Measurements from ENCODE around the gene STK38. TPM values are rescaled to one million over a fixed set of nuclear protein-coding genes. Genes with fewer than 3 reads are reported as not detected.

Gene STK38
- total and polyA plus RNA-seq, 2 of the 8 experiments (the other 6 are each of a cell fraction or from before 2014, with no cell fraction given) = 8.1 to 19.8 TPM

DNA sequence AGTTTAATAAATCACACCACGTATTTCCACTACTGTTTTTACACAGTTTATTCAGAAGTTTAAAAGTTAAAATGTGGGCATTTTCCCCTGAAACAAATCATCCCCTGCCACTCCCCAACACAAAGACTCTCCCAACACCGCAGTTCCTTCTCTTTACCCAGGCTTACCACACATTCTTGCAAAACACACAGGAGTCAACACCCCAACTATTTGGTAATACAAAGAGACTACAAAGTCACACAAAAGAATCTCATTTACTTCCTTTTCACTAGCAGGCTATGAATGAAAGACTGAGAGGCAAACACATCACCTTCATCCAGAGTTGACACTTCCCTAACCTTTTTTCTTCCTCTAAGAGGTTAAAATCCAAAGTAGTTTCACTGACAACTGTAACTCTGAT, 53.4 kb downstream of the STK38 start:
- Histone ChIP-seq H2BK12ac (ENCODE audit: low read depth, low read length) (no peak overlapping the region), H3K56ac (replicated peaks; ENCODE audit: insufficient read length, low read depth, low read length) (no peak overlapping the region), H3K79me2 (ENCODE audit: control insufficient read depth in 1 of 2, insufficient read depth in 2 of 2, low read length in 2 of 2) (no peaks in the 10 kb centered on the region), H2BK120ac (replicated peaks; ENCODE audit: low read depth, low read length) (no peak overlapping the region), H3K79me1 (ENCODE audit: low read depth, low read length) (no peaks in the 10 kb centered on the region), H3K18ac (ENCODE audit: extremely low read depth, low read length) (no peak overlapping the region), H2BK5ac (ENCODE audit: low read depth, low read length) (no peak overlapping the region), H2AFZ (ENCODE audit: low read length) (no peak overlapping the region), H4K91ac (replicated peaks; ENCODE audit: insufficient read length, low read length) (no peak overlapping the region), H3K27me3 (replicated peaks in 1 of 4; ENCODE audit: control insufficient read depth in 3 of 4, extremely low read depth in 1 of 4, insufficient read depth in 3 of 4, low read length in 3 of 4) (no peaks in the 10 kb centered on the region), H4K8ac (ENCODE audit: extremely low read depth, insufficient read depth, low read length) (no peak overlapping the region), H2BK20ac (ENCODE audit: low read length) (no peak overlapping the region), H3K4me2 (ENCODE audit: insufficient read depth in 1 of 2, low read depth in 2 of 2, low read length in 2 of 2) (0 out of 4 replicates have a peak overlapping the region, but pooled peaks of 1 of the 2 experiments have one; percentile 3), H3K23me2 (ENCODE audit: low read depth, low read length) (no peaks in the 10 kb centered on the region), H3K14ac (ENCODE audit: insufficient read length) (no peak overlapping the region), H2BK15ac (ENCODE audit: low read length) (no peak overlapping the region), H2AK5ac (ENCODE audit: low read depth, low read length) (no peak overlapping the region), H3K9ac (replicated peaks in 1 of 4; ENCODE audit: extremely low read depth in 1 of 4, low read depth in 3 of 4, low read length in 3 of 4) (no peak overlapping the region; a peak in 1 of 7 replicates), H3K4me3 (ENCODE audit: extremely low read depth in 1 of 4, insufficient read depth in 2 of 4, low read depth in 3 of 4, low read length in 4 of 4) (no peak overlapping the region), H3K4me1 (replicated peaks in 1 of 4; ENCODE audit: control insufficient read depth in 3 of 4, insufficient read depth in 4 of 4, low read length in 3 of 4) (peaks cover 0 to 7% (median 3%) of the 10 kb centered on the region in 4 experiments; a peak in 2 of 7 replicates), H3K23ac (ENCODE audit: insufficient read length) (no peak overlapping the region), H3K9me3 (ENCODE audit: insufficient read depth in 2 of 2, low read depth in 1 of 2, low read length in 1 of 2) (no peaks in the 10 kb centered on the region), H3K4ac (replicated peaks; ENCODE audit: insufficient read length, low read depth, low read length) (no peak overlapping the region), H4K5ac (ENCODE audit: insufficient read length, low read depth, low read length) (no peak overlapping the region), H4K20me1 (replicated peaks in 1 of 2; ENCODE audit: control insufficient read depth in 1 of 2, insufficient read depth in 2 of 2, low read length in 2 of 2) (no peaks in the 10 kb centered on the region), H3K36me3 (ENCODE audit: control insufficient read depth in 2 of 4, insufficient read depth in 4 of 4, low read length in 3 of 4) (peaks cover 0 to 29% (median 17%) of the 10 kb centered on the region in 4 experiments; a peak in 6 of 8 replicates), H3K27ac (ENCODE audit: low read depth, low read length) (no peak overlapping the region)
- DNase-seq (ENCODE audit: low read depth in 1 of 2, low spot score in 2 of 2) (no peak), FAIRE-seq (peak; percentile 39)
- ChIA-PET CTCF (ENCODE audit: partially characterized antibody) (interaction anchor here (0.7 kb wide), 1 partner anchor 12 kb away, joined by 3 read pairs; no protein-coding TSS in a partner anchor), POLR2A (ENCODE audit: partially characterized antibody) (interaction anchor here (1.5 to 1.8 kb wide), 3 partner anchors 9 to 113 kb away, joined by 5 to 6 read pairs (median 6); no protein-coding TSS in a partner anchor)
- TF ChIP-seq JUND (IDR thresholded peaks at IDR 0.05; ENCODE audit: low read length) (no peak), SAP30 (IDR thresholded peaks at IDR 0.05; ENCODE audit: insufficient read depth, insufficient replicate concordance, low read length) (no peak), HDAC6 (IDR thresholded peaks at IDR 0.05; ENCODE audit: low read depth, low read length) (no peak), MAFK (IDR thresholded peaks at IDR 0.05; ENCODE audit: low read depth, low read length) (no peak), RBBP5 (IDR thresholded peaks at IDR 0.05; ENCODE audit: borderline replicate concordance, low read depth, low read length) (no peak), CTBP2 (IDR thresholded peaks at IDR 0.05; ENCODE audit: borderline replicate concordance, insufficient read depth, insufficient read length, low read length) (no peak)
- TF ChIP-seq, protein P1, sequence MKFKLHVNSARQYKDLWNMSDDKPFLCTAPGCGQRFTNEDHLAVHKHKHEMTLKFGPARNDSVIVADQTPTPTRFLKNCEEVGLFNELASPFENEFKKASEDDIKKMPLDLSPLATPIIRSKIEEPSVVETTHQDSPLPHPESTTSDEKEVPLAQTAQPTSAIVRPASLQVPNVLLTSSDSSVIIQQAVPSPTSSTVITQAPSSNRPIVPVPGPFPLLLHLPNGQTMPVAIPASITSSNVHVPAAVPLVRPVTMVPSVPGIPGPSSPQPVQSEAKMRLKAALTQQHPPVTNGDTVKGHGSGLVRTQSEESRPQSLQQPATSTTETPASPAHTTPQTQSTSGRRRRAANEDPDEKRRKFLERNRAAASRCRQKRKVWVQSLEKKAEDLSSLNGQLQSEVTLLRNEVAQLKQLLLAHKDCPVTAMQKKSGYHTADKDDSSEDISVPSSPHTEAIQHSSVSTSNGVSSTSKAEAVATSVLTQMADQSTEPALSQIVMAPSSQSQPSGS (IDR thresholded peaks at IDR 0.05; ENCODE audit: low read length) = no peak
- 72% methylated on average over 2 of the region's 2 CpGs; no CpG with 5 or more reads in 1 of the 2 experiments for WGBS, 2 experiments (ENCODE audit: extremely low coverage in 1 of 2, insufficient coverage in 1 of 2, insufficient read length in 1 of 2, insufficient replicate concordance in 2 of 2, low coverage in 1 of 2, low lambda C conversion rate in 2 of 2, missing lambda C conversion rate in 1 of 2)

Data from H1 (cell line).